HG03520 (cell line): ENCODE measurements around the gene BCL11B.

Source experiments
- ATAC-seq: cut with Tn5 transposase; IDR thresholded peaks from one replicate; pipeline ENCODE4 v1.9.1; 2021; ENCODE audit warnings: mild to moderate bottlenecking, moderate library complexity; ENCODE audit not compliant: unreplicated experiment

Gene BCL11B

DNA sequence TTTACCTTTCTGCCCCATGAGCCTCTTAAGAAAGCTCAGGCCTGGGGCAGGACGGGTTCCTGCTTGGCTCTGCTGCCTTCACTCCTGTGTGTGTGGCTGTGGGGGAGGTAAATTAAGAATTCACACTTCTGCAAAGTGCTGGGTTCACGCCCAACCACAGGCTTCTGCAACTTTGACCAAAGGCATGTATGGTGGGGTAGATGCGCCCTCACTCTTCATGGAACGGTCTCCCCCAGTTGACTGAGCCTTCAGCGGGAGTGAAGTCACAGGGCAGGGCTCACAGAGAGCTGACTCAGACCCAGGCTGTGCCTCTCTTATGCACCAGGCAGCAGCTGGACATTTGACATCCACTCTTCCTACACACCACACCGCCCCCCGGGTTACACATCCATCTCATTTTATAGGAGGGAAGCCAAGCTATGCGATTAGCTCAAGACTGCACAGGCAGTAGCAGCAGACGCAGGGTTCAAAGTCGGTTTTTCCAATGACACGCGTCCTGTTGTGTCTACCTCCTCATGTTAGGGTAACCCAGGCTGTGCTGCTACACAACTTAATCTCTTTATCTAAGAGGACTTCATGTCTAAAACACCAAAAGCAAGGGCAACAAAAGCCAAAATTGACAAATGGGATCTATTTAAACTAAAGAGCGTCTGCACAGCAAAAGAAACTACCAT, 15.4 kb upstream of the BCL11B start:
- peak; percentile 69 for ATAC-seq

DNA sequence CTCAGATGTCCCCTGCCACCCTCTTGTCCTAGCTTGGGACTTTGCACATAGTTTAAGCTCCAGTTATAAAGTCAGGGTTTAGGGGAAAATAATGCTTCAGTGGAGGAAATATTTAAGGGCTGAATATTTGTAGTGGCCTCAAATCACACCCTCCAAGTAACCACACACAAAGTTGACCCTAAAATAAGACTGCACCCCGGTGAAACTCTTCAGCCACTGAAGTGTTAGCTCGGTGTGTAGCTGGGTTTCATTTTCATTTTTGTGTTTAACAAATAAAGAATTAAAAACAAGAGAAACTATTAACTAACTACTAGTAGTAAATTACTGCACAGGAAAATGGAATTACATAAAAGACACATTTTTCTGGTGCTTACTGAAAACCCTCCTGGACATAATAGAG, 14.8 kb upstream of the BCL11B start:
- peak; percentile 60 for ATAC-seq

DNA sequence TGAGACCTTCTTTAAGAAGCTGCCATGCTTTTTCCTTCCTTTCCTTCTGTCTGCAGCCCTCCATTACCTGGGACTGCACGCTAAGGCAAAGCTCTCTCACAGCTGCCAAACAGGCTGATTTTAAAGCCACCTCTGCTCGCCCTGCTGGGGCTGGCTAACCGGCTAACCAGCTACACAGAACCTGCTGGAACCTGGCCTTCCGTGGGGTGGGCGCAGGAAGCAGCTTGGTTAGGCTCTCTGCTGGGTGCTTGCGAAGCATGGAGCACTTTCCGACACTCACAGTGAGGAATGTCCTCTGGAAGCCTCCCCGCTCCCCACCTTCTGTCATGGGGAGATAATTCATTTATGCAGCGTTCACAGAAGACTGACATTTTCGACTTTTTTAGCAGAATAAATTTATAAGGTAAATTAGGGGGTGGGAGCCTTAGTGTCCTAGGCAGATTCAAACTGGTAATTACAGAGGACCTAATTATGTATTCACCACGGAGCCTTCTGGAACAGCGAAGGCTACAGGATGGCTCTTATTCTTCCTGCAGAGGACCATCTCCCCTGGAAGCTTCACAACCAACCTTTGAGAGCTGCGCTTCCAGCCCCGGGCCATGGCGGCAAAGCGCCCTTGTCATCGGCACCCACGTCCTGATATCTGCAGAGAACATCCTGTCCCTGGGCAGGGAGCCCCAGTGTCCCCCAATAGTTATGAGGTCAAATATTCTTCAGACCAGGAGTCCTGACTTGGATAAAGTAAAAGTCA, 12.4 kb upstream of the BCL11B start:
- no peak for ATAC-seq

DNA sequence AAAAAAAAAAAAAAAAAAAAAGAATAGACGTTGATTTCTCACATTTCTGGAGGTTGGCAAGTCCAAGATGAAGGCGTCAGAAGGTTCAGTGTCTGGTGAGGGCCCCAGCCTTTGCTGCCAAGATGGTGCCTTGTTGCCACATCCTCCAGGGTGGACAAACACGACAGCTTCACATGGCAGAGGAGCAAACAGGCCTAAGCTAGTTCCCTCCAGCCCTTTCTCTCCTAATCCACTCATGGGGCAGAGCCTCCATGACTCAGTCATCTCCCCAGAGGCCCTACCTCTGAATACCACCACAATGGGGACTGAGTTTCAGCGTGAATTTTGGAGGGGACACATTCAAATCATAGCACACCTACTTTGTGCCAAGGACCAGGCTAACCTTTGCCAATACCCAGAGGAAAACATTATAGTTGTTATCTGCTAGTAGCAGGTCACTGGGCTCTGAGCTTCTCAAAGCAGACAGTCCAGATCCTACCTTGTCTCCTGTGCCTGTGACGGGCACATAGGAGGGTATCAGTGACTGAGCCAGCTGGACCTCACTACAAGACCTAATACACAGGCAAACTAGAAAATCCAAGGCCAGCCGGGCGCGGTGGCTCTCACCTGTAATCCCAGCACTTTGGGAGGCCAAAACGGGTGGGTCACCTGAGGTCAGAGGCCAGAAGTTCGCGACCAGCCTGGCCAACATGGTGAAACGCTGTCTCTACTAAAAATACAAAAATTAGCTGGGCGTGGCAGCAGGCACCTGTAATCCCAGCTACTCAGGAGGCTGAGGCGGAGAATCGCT, 10.5 kb upstream of the BCL11B start:
- no peak for ATAC-seq

DNA sequence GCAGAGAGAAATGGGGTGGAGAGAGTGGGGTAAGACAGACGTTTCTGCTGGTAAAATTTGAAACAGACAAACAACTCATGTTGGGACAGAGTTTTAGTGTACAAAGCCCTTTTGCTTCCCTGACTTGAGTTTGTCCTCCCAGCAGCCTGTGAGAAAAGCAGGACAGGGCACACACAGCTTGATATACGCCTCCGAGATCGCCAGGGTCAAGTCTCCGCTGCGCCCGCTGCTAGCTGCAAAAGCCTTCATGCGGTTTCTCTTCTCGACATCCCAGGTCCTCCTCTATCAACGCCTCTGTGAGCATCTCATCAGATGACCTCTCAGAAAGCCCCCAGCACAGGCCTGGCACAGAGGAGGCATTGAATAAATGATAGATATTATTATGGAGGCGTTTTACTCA, 9.4 kb upstream of the BCL11B start:
- no peak for ATAC-seq

DNA sequence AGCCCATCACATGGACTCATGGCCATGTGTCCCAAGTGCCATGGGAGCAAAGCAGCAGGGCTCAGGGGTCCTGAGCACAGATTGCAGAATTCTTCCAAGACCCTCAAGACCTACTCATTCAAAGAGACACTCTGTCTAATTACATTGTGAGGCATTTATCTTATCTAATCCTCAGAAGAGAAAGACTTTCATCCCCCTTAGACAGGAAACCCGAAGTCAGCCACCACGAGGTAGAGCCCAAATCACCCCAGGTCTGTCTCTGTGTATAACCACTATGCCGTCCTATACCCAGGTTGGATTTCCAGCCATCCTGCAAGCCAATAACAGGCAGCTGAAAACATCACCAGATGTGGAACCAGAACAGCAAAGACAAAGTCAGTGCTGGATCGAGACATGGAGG, 8.9 kb upstream of the BCL11B start:
- no peak for ATAC-seq

DNA sequence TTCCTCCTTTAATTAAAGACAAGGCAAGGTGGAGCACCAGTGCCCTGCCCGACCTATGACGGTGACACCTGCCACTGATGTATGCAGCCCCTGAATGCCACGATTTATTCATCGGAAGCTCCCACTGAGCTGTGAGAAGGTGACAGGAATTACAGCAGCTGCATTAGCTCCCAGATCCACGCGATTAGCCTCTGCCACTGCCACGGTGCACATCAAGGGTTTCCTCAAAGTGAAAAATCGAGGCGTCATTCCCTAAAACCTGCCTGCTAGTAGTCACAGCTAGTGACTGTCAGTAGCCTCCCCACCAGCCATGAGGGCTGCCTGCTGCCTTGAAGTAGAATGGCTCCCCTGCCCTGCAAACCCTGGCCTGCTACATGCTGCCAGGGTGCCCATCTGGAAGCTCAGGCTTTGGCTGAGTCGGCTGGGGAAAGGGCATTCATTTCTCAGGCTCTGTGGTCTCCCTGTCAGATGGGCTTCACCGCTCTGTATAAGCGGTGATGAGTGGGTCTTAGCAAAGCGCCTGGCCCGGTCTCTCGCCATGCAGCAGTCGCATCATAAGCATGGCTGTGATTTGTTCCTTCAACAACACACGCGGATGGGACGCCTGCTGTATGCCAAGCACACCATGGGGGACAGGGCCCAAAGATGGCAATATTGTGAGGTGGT, 8.2 kb upstream of the BCL11B start:
- ATAC-seq, result no peak

DNA sequence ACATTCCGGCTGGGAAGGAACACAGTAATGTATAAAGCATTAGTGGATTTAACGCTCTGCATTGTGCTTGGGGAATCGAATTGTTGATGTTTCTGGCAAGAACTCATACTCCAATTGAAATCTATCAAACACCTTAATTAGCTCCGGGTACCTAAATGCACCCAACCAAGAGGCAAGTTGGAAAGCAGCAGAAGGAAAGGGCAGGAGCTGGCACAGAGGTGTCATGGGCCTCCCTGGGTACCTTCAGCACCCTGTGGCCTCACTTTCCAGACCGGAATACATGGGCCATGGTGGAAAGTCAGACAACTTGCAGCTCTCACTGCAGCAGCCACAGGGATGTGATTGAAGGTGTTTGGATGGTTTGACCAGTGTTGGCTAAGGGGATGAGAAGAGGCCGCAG, 6.8 kb upstream of the BCL11B start:
- no peak for ATAC-seq

DNA sequence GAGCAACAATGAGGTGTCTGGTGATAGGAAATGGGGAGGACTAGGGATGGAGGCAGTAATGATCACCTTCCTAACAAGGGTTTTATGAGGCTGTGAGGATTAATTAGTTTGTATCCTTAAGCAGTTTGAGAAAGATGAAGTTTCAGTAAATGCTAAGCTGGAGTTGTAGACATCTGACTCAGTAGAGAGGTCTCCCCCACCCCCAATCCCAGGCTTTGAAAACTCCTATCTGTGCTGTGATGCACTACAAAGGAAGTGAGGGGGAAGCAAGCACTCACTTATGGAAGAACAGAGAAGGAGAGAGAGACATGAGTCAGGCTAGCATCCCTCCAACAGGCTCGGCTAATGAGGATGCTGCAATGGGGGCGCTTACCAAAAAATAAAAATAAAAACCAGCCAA, 5.5 kb upstream of the BCL11B start:
- ATAC-seq, result no peak

DNA sequence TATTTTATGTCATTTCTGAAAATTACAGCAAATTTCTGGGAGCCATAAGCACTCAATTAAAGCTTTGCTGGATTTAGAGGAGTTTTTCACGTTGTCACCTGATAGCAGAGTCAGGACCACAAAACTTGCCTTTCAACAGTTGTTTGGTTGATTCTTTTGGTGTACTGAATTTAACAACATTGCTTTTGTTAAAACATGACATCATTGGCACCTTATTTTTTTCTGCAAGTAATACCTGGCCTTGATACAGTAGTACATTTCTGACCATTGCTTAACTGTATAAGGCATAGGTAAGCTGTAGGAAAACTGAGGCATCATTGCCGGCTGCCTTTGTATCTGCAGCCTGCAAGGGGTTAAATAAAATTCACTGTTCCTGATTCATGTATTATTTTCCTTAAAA, 4.5 kb upstream of the BCL11B start:
- ATAC-seq, result no peak

DNA sequence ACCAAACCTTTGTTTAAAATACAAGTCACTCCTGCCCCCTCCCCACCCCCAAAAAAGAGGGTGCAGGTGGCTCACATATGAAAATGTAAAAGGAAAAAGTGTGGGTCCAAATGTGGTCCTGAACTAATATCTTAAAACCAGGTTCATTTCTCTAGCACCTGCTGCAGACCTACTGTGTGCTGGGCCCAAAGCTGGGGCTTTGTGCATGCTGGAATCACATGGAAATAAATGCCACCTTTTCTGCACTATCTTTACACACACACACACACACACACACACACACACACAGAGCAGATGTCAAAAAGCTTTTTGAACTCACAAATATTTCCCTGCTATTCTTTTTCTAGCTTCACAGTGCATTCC, 3.2 kb upstream of the BCL11B start:
- no peak for ATAC-seq

DNA sequence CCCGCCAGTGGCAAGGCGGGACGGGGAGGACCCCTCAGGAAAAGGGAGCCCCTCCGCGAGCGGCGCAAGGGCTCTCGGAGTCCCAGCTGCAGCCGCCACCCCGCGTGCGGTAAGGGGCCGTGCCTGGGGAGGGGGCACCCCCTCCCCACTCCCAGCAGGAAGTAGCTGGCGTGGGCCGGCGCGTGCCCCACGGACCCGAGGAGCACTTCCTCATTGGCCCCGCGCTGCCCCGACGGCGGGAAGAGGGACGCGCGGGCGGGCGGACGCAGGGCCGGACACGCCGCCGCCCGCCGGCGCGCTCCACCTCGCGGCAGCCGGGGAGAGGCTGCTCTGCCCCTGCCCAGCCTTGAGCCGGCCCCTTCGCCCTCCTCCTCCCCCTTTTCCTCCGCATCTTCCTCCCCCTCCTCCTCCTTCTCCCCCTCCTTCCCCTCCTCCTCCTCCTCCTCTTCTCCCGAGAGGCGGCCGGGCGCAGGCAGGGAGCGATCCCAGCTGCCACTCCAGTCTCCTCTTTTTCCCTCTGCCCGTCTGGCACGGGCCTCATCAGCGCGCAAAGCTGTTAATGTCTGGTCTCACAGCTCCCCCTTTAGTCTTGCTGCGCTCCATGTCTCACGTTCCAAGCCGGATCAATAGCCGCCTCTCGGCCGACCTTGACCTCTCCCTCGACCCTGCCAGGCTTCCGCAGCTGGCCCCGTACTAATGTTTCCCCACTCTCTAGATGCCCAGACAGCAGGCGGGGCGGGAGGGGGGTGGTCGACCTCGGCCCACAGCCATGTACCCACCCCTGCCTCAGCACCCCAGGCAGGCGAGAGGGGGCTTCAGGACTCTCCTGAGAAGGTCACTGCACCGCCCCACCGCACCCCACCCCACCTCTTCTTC, 2.6 kb upstream of the BCL11B start:
- no peak for ATAC-seq

DNA sequence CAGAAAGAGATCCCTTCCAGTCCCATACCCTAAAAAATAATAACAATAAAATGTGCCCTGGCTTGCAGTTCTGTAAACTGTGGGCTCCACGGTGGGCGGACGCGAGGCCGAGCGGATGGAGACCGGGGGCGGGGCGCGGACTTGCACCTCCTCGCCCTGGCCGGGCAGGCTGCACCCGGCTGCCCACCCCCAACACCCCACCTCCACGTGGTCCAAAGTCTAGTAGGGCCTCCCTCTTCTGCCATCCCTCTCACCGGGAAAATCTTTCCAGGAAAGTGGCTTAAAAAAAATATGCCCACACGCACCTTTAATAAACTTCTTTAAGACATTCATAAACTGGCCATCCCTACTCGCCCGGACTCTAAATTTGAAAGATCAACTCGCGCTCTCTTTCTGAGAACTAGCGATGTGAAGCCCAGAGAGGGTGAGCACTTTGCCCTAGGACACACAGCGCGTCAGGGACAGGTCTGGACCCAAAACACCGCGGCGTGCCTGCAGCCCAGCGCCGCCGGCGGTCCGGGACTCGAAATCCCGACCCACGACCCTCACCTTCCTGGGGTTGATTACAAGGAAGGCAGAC, 1.9 kb upstream of the BCL11B start:
- ATAC-seq, result no peak

DNA sequence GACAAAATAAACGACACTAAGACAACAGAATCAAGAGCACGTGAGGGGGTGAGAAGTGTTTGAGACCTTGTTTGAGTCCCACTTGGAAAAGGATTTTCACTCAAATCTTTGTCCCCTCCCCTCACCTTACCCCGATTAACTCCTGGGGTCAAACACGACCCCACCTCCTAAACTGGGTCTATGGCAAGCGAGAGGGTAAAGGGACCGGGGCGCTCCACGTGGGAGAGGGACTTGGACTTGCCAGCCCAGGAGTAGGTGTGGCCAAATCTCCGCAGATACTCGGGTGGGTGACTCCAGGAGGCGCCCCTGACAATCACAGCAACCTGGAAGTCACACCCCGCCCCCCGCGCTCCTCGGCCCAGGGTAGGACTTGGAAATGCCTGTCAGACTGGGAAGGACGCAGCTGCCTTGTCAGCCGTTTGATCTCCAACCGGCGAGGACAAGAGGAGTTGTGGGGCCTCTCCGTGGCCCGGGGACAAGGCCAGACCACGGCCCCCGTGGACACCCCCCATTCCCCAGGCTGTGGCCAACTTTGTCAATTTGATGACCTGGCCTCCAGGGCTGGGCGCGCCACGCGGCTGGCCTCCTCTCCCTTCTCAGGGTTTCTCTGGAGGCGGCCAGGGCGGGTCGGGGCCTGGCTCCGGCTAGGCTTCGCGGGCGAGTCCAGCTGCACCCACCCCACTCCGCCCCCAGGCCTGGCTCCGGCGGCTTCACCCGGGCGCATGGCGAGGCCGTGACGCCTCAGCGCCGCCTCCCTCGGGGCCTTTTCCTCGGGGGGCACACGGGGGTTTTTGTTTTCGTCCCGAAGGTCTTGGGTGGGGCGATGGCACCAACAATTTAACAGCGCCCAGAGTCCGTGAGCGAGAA, 1.1 kb upstream of the BCL11B start:
- ATAC-seq, result no peak

DNA sequence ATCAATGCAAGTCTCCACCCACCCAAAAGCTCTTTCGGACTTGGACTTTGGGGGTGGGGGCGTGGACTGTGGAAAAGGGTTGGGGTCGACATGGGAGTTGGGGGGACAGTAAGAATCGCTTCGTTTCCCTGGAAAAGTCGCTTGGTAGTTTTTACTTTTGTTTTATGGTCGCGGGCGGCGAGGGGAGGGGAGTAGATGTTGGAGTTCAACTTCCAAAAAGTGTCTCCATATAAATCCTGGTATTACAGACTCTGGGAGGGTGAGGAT, 568 bp upstream of the BCL11B start:
- ATAC-seq, result no peak

DNA sequence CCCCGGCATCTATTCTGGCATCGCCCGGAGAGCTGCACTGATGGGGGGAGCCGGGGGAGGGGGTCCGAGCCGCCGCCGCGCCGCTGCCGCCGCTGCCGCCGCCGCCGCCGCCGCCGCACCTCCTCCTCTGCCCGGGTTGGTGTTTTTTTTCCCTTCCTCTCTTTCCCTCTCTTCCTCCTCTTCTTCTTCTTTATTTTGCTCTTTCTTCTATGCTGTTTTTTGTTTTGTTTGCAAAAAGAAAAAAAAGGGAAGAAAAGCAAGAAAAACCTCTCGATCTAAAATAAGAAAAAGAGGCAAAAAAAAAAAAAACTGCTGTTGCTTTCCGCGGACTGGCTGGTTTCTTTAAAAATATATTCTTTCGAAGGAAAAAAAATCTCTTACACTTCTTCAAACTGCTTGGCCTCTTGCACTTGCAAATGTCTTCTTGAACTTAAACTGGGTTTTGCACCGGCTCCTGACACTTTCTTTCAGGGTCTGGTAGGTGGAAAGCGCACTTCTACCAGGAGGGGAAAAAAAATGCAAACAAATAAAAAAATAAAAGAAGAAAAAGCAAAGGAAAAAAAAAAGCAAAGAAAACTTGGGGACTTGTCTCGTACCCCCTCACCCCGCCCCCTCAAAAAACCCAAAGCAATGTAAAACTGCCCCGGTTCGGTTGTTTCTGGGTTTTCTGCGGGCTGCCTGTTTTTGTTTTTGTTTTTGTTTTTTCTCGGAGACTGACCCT, 616 bp downstream of the BCL11B start:
- ATAC-seq, result no peak

DNA sequence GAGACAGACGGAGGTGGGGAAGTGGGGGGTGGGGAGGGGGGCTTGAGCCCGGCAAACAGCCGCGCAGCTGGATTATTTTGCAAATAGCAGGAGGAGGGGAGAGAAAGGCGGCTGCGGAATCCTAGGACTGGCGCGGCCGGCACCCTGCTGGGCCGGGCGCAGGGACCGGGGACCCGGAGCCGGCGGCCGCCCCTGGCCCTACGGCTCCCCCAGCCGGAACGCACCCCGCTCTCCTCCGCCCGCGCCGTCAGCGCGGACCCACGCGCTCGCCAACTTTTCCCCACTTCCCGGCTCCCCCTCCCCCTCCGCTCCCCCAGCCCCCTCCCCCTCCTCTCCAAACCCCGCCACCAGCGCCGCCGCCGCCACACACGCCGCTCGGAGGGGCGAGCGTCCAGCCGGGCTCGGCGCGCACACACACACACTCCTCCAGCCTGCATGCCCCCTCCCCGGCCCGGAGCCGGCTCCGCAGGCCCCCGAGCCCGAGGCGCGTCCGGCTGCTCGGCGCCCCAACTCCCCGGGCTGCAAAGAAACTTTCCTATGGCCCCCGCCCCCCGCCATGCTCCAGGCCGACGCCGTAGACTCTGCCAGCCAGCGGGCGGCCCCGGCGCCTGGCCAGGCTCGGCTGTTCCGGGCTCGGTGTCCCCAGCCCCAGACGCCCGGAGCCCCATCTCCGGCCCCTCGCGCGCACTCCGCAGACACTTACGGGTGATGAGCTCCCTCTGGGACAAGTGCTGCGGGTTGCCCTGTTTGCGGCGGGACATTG, 1.4 kb downstream of the BCL11B start:
- ATAC-seq, result no peak
